Activated naive CD4-positive, alpha-beta T cell treated with anti-CD3 and anti-CD28 coated beads, Interleukin-2, amount 10 ng/mL, durations not matched to agents 7 days and 5 days (primary cell): ENCODE results near the gene CTNNA3.

ENCODE experiments used
- CTCF ChIA-PET: fragments of 350-600 bp; sonication (Branson Sonifier 250); formaldehyde crosslinking; loops from one replicate; lab custom pipeline; 2021; ENCODE audit warnings: antibody characterized with exemption; lab: Charles Lee
- DNase-seq: peaks from one replicate; pipeline ENCODE4 v3.0.0-alpha.2; 2020
- H3K27ac Mint-ChIP-seq: one replicate; pipeline ENCODE4 v1.8.0; 2021; ENCODE audit warnings: mild to moderate bottlenecking, moderate library complexity, mixed read lengths
- H3K27me3 Mint-ChIP-seq: one replicate; pipeline ENCODE4 v1.8.0; 2021; ENCODE audit warnings: mild to moderate bottlenecking, mixed read lengths
- H3K36me3 Mint-ChIP-seq: one replicate; pipeline ENCODE4 v1.8.0; 2021; ENCODE audit warnings: mixed read lengths
- H3K4me1 Mint-ChIP-seq: one replicate; pipeline ENCODE4 v1.8.0; 2021; ENCODE audit warnings: mixed read lengths
- H3K4me3 Mint-ChIP-seq: one replicate; pipeline ENCODE4 v1.8.0; 2021; ENCODE audit warnings: mild to moderate bottlenecking, moderate library complexity, mixed read lengths
- H3K9me3 Mint-ChIP-seq: one replicate; pipeline ENCODE4 v1.8.0; 2021; ENCODE audit warnings: mixed read lengths

CTNNA3 gene

DNA sequence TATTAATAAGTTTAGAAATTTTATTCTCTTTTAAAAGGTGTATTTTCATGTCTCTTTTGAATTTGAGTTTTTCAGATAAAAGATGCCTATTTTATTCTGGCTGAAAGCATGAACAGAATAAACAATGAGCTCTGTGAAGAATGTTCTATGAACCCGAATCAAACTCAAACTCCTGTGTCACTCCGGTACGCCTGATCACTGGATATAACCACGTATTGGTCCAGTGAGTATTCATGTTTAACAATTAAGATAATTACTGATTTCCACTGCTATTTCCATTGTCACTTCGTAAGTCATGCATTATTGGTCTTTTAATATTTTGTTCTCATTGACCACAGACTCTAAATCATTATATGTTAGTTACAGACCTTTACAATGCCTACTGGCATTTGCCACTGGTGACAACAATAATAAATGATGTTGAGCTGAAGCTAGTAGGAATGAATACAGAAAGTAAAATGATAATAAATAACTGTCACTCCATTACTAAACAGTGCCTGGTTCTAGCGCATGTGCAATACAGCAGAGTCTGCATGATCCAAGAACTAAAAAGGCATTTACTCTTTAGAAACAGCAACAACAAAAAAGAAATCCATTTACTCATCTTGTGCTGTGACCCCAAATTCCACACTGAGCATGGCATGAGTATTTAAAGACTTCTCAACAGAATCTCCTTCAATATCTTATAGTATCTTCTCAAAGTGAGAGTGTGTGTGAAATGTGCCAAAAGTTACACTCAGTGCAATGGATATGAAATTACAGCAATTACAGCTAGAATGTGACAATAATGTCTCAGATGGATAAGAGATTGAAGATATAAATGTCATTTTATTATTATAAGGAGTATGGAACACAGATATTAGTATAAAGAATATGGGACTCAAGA lies 1597.2 kb downstream of the CTNNA3 start:
- no peak overlapping the region for H3K27ac Mint-ChIP-seq
- H3K27me3 Mint-ChIP-seq, result no peaks in the 10 kb centered on the region
- H3K4me3 Mint-ChIP-seq, result no peak overlapping the region
- no peaks in the 10 kb centered on the region for H3K9me3 Mint-ChIP-seq
- H3K36me3 Mint-ChIP-seq, result no peaks in the 10 kb centered on the region
- H3K4me1 Mint-ChIP-seq, result no peaks in the 10 kb centered on the region
- CTCF ChIA-PET, result no interaction called here
- no peak for DNase-seq

DNA sequence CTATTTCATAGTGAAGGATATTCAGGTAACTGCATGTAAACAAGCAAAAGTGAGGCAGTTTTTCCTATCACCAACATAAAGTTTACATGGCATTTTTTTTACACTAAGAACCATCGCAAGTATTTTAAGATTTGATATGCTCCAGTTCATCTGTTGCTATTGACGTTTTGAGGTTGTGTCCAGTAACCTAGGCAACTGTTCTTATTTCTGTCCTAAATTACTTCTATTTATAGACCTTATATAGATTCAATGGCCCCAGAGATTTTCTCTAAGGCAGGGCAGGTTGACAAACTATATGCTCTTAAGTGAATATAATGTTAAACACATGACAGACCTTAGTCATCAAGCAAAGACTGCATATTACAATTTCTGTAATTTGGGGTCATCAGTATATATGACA lies 1600.4 kb downstream of the CTNNA3 start:
- H3K27me3 Mint-ChIP-seq, result no peaks in the 10 kb centered on the region
- CTCF ChIA-PET, result no interaction called here
- no peaks in the 10 kb centered on the region for H3K36me3 Mint-ChIP-seq
- no peaks in the 10 kb centered on the region for H3K9me3 Mint-ChIP-seq
- H3K27ac Mint-ChIP-seq, result no peak overlapping the region
- DNase-seq, result no peak
- no peaks in the 10 kb centered on the region for H3K4me1 Mint-ChIP-seq
- no peak overlapping the region for H3K4me3 Mint-ChIP-seq

- Mint-ChIP-seq H3K27me3 (no peaks in the 10 kb centered on the region), H3K27ac (no peak overlapping the region), H3K9me3 (peaks cover 6% of the 10 kb centered on the region), H3K4me1 (no peaks in the 10 kb centered on the region), H3K4me3 (no peak overlapping the region), H3K36me3 (no peaks in the 10 kb centered on the region)
- DNase-seq, result no peak
- CTCF ChIA-PET, result no interaction called here
Measured at GRCh38 chr10:66085906-66086305, 1610.1 kb downstream of the CTNNA3 start.

- Mint-ChIP-seq H3K4me3 (no peak overlapping the region), H3K27me3 (no peaks in the 10 kb centered on the region), H3K27ac (no peak overlapping the region), H3K9me3 (no peaks in the 10 kb centered on the region), H3K36me3 (no peaks in the 10 kb centered on the region), H3K4me1 (no peaks in the 10 kb centered on the region)
- no peak for DNase-seq
- CTCF ChIA-PET, result no interaction called here
Measured at GRCh38 chr10:66071907-66072306, 1624.1 kb downstream of the CTNNA3 start.

GRCh38 chr10:66058594-66058993 lies 1637.4 kb downstream of the CTNNA3 start:
- DNase-seq, result no peak
- no peak overlapping the region for H3K27ac Mint-ChIP-seq
- CTCF ChIA-PET, result no interaction called here
- H3K4me3 Mint-ChIP-seq, result no peak overlapping the region
- no peaks in the 10 kb centered on the region for H3K36me3 Mint-ChIP-seq
- no peaks in the 10 kb centered on the region for H3K27me3 Mint-ChIP-seq
- no peaks in the 10 kb centered on the region for H3K4me1 Mint-ChIP-seq
- H3K9me3 Mint-ChIP-seq, result no peaks in the 10 kb centered on the region

DNA sequence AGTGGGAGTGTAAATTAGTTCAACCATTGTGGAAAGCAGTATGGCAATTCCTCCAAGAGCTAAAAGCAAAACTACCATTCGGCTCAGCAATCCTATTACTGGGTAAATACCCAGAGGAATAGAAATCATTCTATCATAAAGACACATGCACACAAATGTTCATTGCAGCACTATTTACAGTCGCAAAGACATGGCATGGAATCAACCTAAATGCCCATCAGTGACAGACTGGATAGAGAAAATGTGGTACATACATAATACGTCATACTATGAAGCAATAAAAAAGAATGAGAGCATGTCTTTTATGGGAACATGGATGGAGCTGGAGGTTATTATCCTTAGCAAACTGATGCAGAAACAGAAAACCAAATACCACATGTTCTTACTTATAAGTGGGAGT lies 1646.7 kb downstream of the CTNNA3 start:
- Mint-ChIP-seq H3K9me3 (peaks cover 8% of the 10 kb centered on the region), H3K27me3 (no peaks in the 10 kb centered on the region), H3K4me1 (no peaks in the 10 kb centered on the region), H3K4me3 (no peak overlapping the region), H3K27ac (no peak overlapping the region), H3K36me3 (no peaks in the 10 kb centered on the region)
- no peak for DNase-seq
- CTCF ChIA-PET, result no interaction called here

DNA sequence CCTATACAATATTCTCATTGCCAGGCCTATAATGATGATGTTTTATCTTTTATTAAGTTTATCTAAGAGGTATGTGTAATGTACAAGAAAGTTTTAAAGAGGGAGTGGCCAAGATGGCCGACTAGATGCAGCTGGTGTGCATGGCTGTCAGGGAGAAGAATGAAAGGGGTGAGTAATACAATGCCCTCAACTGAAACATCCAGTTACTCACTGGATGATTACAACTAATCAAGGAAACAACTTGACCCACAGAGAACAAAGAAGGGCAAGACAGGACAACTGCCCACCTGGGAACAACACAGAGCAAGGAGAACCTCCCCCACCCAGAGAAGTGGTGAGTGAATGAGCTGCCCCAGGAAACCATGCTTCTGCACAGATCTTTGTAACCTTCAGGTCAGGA lies 1650.1 kb downstream of the CTNNA3 start:
- Mint-ChIP-seq H3K36me3 (no peaks in the 10 kb centered on the region), H3K27ac (no peak overlapping the region), H3K27me3 (no peaks in the 10 kb centered on the region), H3K9me3 (peaks cover 8% of the 10 kb centered on the region), H3K4me3 (no peak overlapping the region), H3K4me1 (no peaks in the 10 kb centered on the region)
- CTCF ChIA-PET, result no interaction called here
- DNase-seq, result no peak

GRCh38 chr10:66041771-66042170 lies 1654.2 kb downstream of the CTNNA3 start:
- CTCF ChIA-PET, result no interaction called here
- no peak overlapping the region for H3K27ac Mint-ChIP-seq

DNA sequence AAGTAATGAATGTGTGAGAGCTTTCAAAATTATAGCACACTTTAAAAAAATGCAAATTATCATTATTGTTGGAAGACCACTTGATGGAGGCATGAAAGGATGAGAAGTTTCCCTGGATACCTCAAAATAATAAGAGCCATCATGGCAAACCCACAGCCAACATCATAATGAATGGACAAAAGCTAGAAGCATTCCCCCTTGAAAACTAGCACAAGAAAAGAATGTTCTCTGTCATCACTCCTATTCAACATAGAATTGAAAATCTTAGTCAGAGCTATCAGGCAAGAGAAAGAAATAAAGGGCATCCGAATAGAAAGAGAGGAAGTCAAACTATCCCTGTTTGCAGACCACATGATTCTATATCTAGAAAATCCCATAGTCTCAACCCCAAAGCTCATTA lies 1657.4 kb downstream of the CTNNA3 start:
- H3K27ac Mint-ChIP-seq, result no peak overlapping the region
- no peaks in the 10 kb centered on the region for H3K4me1 Mint-ChIP-seq
- no peak overlapping the region for H3K4me3 Mint-ChIP-seq
- no peak for DNase-seq
- CTCF ChIA-PET, result no interaction called here
- H3K27me3 Mint-ChIP-seq, result no peaks in the 10 kb centered on the region
- peaks cover 2% of the 10 kb centered on the region for H3K9me3 Mint-ChIP-seq
- H3K36me3 Mint-ChIP-seq, result no peaks in the 10 kb centered on the region

More at GRCh38 chr10:66041771-66042170, 1654.2 kb downstream of the CTNNA3 start:
- Mint-ChIP-seq H3K36me3 (no peaks in the 10 kb centered on the region), H3K27me3 (no peaks in the 10 kb centered on the region), H3K4me3 (no peak overlapping the region), H3K4me1 (no peaks in the 10 kb centered on the region), H3K9me3 (peaks cover 7% of the 10 kb centered on the region)
- no peak for DNase-seq

- Mint-ChIP-seq H3K4me1 (no peaks in the 10 kb centered on the region), H3K4me3 (no peak overlapping the region), H3K27me3 (no peaks in the 10 kb centered on the region), H3K9me3 (peaks cover 4% of the 10 kb centered on the region), H3K27ac (no peak overlapping the region), H3K36me3 (no peaks in the 10 kb centered on the region)
- CTCF ChIA-PET, result no interaction called here
- DNase-seq, result no peak
Measured at GRCh38 chr10:66026321-66026720, 1669.7 kb downstream of the CTNNA3 start.

DNA sequence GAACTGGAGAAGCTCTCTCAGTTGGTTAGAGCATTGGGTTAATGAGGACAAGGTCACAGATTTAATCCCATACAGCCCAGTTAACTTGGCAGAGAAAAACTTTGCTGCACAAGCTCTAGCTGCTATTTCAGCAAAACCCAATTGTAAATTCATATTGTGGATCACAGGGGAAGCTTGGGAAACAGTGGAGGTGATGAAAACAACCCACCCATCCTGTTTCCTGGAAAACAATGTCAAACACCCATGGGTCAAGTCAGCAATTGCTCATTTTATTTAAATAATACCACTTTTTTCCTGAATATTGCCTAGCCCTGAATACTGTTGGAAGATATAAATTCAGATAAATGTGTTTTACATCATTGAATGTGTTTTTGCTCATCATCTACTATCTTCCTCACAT lies 1670.8 kb downstream of the CTNNA3 start:
- Mint-ChIP-seq H3K27me3 (no peaks in the 10 kb centered on the region), H3K36me3 (no peaks in the 10 kb centered on the region), H3K9me3 (peaks cover 3% of the 10 kb centered on the region), H3K4me3 (no peak overlapping the region), H3K4me1 (no peaks in the 10 kb centered on the region), H3K27ac (no peak overlapping the region)
- CTCF ChIA-PET, result no interaction called here
- no peak for DNase-seq

GRCh38 chr10:66021423-66021822 lies 1674.6 kb downstream of the CTNNA3 start:
- DNase-seq, result no peak
- Mint-ChIP-seq H3K27me3 (no peaks in the 10 kb centered on the region), H3K4me3 (no peak overlapping the region), H3K27ac (no peak overlapping the region), H3K9me3 (no peaks in the 10 kb centered on the region), H3K4me1 (no peaks in the 10 kb centered on the region), H3K36me3 (no peaks in the 10 kb centered on the region)
- CTCF ChIA-PET, result no interaction called here

- CTCF ChIA-PET, result no interaction called here
- Mint-ChIP-seq H3K27ac (no peak overlapping the region), H3K4me1 (no peaks in the 10 kb centered on the region), H3K27me3 (no peaks in the 10 kb centered on the region), H3K36me3 (no peaks in the 10 kb centered on the region), H3K4me3 (no peak overlapping the region), H3K9me3 (peaks cover 7% of the 10 kb centered on the region)
- no peak for DNase-seq
Measured at GRCh38 chr10:66008221-66008620, 1687.8 kb downstream of the CTNNA3 start.

DNA sequence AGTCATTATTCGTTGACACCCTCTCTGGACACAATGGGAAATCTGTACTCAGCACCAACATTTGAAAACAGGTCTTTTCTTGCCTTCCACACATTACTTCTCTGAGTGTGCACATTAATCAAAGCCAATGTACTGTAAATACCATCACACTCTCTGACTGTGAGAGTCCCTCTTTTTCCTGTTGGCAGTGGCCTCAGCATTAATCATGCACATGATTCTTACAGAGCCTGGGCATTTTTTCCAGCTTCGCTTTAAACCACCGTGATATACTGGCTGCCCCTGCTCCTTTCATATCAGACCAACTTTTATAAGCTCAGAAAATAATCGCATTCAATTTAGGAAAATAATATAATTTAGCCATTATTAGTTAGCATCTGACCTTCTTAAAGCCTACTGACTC lies 1689.6 kb downstream of the CTNNA3 start:
- H3K9me3 Mint-ChIP-seq, result peaks cover 7% of the 10 kb centered on the region
- no peak overlapping the region for H3K4me3 Mint-ChIP-seq
- H3K27ac Mint-ChIP-seq, result no peak overlapping the region
- DNase-seq, result no peak
- no peaks in the 10 kb centered on the region for H3K4me1 Mint-ChIP-seq
- no peaks in the 10 kb centered on the region for H3K27me3 Mint-ChIP-seq
- H3K36me3 Mint-ChIP-seq, result no peaks in the 10 kb centered on the region
- CTCF ChIA-PET, result interaction anchor here (0.7 kb wide), 1 partner anchor 83 kb away, joined by 3 read pairs; no protein-coding TSS in a partner anchor

- Mint-ChIP-seq H3K27me3 (no peaks in the 10 kb centered on the region), H3K36me3 (no peaks in the 10 kb centered on the region), H3K27ac (no peak overlapping the region), H3K4me3 (no peak overlapping the region), H3K9me3 (peaks cover 22% of the 10 kb centered on the region), H3K4me1 (no peaks in the 10 kb centered on the region)
- DNase-seq, result no peak
- CTCF ChIA-PET, result no interaction called here
Measured at GRCh38 chr10:65993451-65993850, 1702.5 kb downstream of the CTNNA3 start.
